Measurements from ENCODE around the gene GPM6B. TPM values are rescaled to one million over a fixed set of nuclear protein-coding genes. Genes with fewer than 3 reads are reported as not detected.
A peak's percentile ranks its signal among the peaks of the same experiment; 100 is the strongest.

The GPM6B gene
- 10 to 100 TPM; 44.0 to 82.4 (median 56.1) TPM for total RNA-seq

GRCh38 chrX:13816643-13817627 is at the start of gene GPM6B:
Gene GPM6B (minus strand): TSS chrX:13817093. CDS start chrX:13816904, 189 bp downstream.
- no peaks in the 10 kb centered on the region for H3K36me3 ChIP-seq
- no peaks in the 10 kb centered on the region for H3K27me3 ChIP-seq
- 29 to 43% methylated on average over 12 of the region's 19 CpGs for WGBS, 2 donors (ENCODE audit: low coverage in 1 of 2)
- H3K4me3 ChIP-seq, result peak within 1 kb of the TSS in 1 of 2 donors; percentile 8
- TF ChIP-seq POLR2A (IDR thresholded peaks at IDR 0.05), result no peak
- TF ChIP-seq POLR2AphosphoS5 (IDR thresholded peaks at IDR 0.05), result no peak
- TF ChIP-seq EP300 (IDR thresholded peaks at IDR 0.05), result no peak
- no peak for TF ChIP-seq CTCF (IDR thresholded peaks at IDR 0.05)
- ATAC-seq, result no peak
- no peaks in the 10 kb centered on the region for H3K4me1 ChIP-seq
- H3K27ac ChIP-seq, result no peak within 1 kb of the TSS
- H3K9me3 ChIP-seq, result no peaks in the 10 kb centered on the region

- H3K4me3 ChIP-seq, result no peak overlapping the region
- no peak for ATAC-seq
- TF ChIP-seq CTCF (IDR thresholded peaks at IDR 0.05), result no peak
- TF ChIP-seq EP300 (IDR thresholded peaks at IDR 0.05), result no peak
- no peak for TF ChIP-seq POLR2A (IDR thresholded peaks at IDR 0.05)
- no peak for TF ChIP-seq POLR2AphosphoS5 (IDR thresholded peaks at IDR 0.05)
- H3K36me3 ChIP-seq, result no peaks in the 10 kb centered on the region
- H3K27me3 ChIP-seq, result no peaks in the 10 kb centered on the region
- WGBS, 2 donors (ENCODE audit: low coverage in 1 of 2), result 51 to 75% methylated on average over 4 to 6 of the region's 7 CpGs
- no peaks in the 10 kb centered on the region for H3K9me3 ChIP-seq
- no peaks in the 10 kb centered on the region for H3K4me1 ChIP-seq
- no peak overlapping the region for H3K27ac ChIP-seq
Observed at GRCh38 chrX:13864264-13864663, 47.4 kb upstream of the GPM6B start.

GRCh38 chrX:13863324-13863723 is 46.4 kb upstream of the GPM6B start:
- Histone ChIP-seq H3K27ac (no peak overlapping the region), H3K4me3 (no peak overlapping the region), H3K27me3 (no peaks in the 10 kb centered on the region), H3K4me1 (no peaks in the 10 kb centered on the region), H3K9me3 (no peaks in the 10 kb centered on the region), H3K36me3 (no peaks in the 10 kb centered on the region)
- 14 to 80% methylated on average over 1 of the region's 3 CpGs for WGBS, 2 donors (ENCODE audit: low coverage in 1 of 2)
- TF ChIP-seq CTCF (IDR thresholded peaks at IDR 0.05) (no peak), POLR2A (IDR thresholded peaks at IDR 0.05) (no peak), POLR2AphosphoS5 (IDR thresholded peaks at IDR 0.05) (no peak), EP300 (IDR thresholded peaks at IDR 0.05) (no peak)
- no peak for ATAC-seq

GRCh38 chrX:13859724-13860123 is 42.8 kb upstream of the GPM6B start:
- no peak for ATAC-seq
- H3K4me1 ChIP-seq, result no peaks in the 10 kb centered on the region
- no peak overlapping the region for H3K27ac ChIP-seq
- H3K9me3 ChIP-seq, result no peaks in the 10 kb centered on the region
- TF ChIP-seq POLR2A (IDR thresholded peaks at IDR 0.05) (no peak), CTCF (IDR thresholded peaks at IDR 0.05) (no peak), POLR2AphosphoS5 (IDR thresholded peaks at IDR 0.05) (no peak), EP300 (IDR thresholded peaks at IDR 0.05) (no peak)
- no peak overlapping the region for H3K4me3 ChIP-seq
- no peaks in the 10 kb centered on the region for H3K36me3 ChIP-seq
- H3K27me3 ChIP-seq, result no peaks in the 10 kb centered on the region
- WGBS, 2 donors (ENCODE audit: low coverage in 1 of 2), result 42 to 60% methylated on average over 1 of the region's 1 CpG

- ATAC-seq, result no peak
- Histone ChIP-seq H3K36me3 (no peaks in the 10 kb centered on the region), H3K9me3 (no peaks in the 10 kb centered on the region), H3K27me3 (no peaks in the 10 kb centered on the region), H3K4me1 (no peaks in the 10 kb centered on the region), H3K27ac (no peak overlapping the region), H3K4me3 (no peak overlapping the region)
- WGBS, 2 donors (ENCODE audit: low coverage in 1 of 2), result 74% methylated on average over 2 of the region's 2 CpGs; no CpG with 5 or more reads in 1 of the 2 donors
- TF ChIP-seq EP300 (IDR thresholded peaks at IDR 0.05) (no peak), CTCF (IDR thresholded peaks at IDR 0.05) (no peak), POLR2AphosphoS5 (IDR thresholded peaks at IDR 0.05) (no peak), POLR2A (IDR thresholded peaks at IDR 0.05) (no peak)
Observed at GRCh38 chrX:13857804-13858203, 40.9 kb upstream of the GPM6B start.

Measured in gastroesophageal sphincter (tissue), 4 donors.